ENCODE results near the gene PSME1. TPM values are rescaled to one million over a fixed set of nuclear protein-coding genes. Genes with fewer than 3 reads are reported as not detected.

PSME1 gene
- polyA plus RNA-seq, 1 donor (not counting 4 experiments of a cell fraction or from before 2014, with no cell fraction given) = 75.1 TPM

DNA sequence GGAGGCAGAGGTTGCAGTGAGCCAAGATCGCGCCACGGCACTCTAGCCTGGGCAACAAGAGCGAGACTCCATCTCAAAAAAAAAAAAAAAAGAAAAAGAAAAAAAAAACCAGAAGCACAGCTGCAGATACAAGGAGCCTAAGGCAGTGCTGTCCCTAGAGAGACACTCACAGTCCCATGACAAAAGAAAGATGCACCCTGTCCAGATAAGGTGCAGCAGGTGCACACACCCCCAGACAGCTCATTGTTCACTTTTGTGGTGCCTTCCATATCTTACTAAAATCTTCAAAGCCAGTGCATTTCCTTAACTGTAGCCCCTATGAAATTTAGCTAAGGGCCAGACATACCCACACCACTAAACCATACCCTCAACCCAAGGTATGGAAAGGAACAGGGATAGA, 13.6 kb upstream of the PSME1 start:
- TF ChIP-seq, protein P1, sequence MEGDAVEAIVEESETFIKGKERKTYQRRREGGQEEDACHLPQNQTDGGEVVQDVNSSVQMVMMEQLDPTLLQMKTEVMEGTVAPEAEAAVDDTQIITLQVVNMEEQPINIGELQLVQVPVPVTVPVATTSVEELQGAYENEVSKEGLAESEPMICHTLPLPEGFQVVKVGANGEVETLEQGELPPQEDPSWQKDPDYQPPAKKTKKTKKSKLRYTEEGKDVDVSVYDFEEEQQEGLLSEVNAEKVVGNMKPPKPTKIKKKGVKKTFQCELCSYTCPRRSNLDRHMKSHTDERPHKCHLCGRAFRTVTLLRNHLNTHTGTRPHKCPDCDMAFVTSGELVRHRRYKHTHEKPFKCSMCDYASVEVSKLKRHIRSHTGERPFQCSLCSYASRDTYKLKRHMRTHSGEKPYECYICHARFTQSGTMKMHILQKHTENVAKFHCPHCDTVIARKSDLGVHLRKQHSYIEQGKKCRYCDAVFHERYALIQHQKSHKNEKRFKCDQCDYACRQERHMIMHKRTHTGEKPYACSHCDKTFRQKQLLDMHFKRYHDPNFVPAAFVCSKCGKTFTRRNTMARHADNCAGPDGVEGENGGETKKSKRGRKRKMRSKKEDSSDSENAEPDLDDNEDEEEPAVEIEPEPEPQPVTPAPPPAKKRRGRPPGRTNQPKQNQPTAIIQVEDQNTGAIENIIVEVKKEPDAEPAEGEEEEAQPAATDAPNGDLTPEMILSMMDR (optimal IDR thresholded peaks at IDR 0.05 in 1 of 3, IDR thresholded peaks at IDR 0.05 in 1 of 3, conservative IDR thresholded peaks at IDR 0.05 in 1 of 3; ENCODE audit: extremely low read depth in 1 of 3, insufficient read depth in 2 of 3, low read length in 3 of 3) = no peak
- no peak for TF ChIP-seq EZH2 (IDR thresholded peaks at IDR 0.05; ENCODE audit: low read length)
- dilution Hi-C loops (cut with MboI; ENCODE audit: extremely low pct_ligation_motif_present, low sequenced_read_pairs) = no loop called here
- no peaks in the 10 kb centered on the region for H3K9me1 ChIP-seq (ENCODE audit: control insufficient read depth, extremely low read depth, insufficient read depth, low read length)
- H3K36me3 ChIP-seq (ENCODE audit: control insufficient read depth in 2 of 2, extremely low read depth in 1 of 2, insufficient read depth in 2 of 2, low read length in 2 of 2) = peaks cover 24 to 33% of the 10 kb centered on the region in 2 experiments
- H3K27ac ChIP-seq (ENCODE audit: control insufficient read depth, insufficient read depth, low read length) = no peak overlapping the region
- H3K4me2 ChIP-seq (ENCODE audit: control insufficient read depth, extremely low read depth, insufficient read depth, low read depth, low read length) = no peak overlapping the region
- H3K79me2 ChIP-seq (ENCODE audit: control insufficient read depth, insufficient read depth, low read length) = no peaks in the 10 kb centered on the region
- H3K27me3 ChIP-seq (ENCODE audit: control insufficient read depth, extremely low read depth, insufficient read depth, low read length) = no peaks in the 10 kb centered on the region
- no peak overlapping the region for H2AFZ ChIP-seq (ENCODE audit: control insufficient read depth, low read length)
- no peak overlapping the region for H3K4me3 ChIP-seq (ENCODE audit: control insufficient read depth in 2 of 3, extremely low read depth in 1 of 3, insufficient read depth in 2 of 3, low read depth in 1 of 3, low read length in 3 of 3)
- FAIRE-seq (no peak), DNase-seq (ENCODE audit: low read depth, low spot score) (no peak)
- H4K20me1 ChIP-seq (ENCODE audit: control insufficient read depth, extremely low read depth, insufficient read depth, low read length) = no peaks in the 10 kb centered on the region
- no peaks in the 10 kb centered on the region for H3K9me3 ChIP-seq (ENCODE audit: control insufficient read depth, low read depth, low read length)
- no peak overlapping the region for H3K9ac ChIP-seq (ENCODE audit: control insufficient read depth, extremely low read depth, insufficient read depth, low read length)
- no peaks in the 10 kb centered on the region for H3K4me1 ChIP-seq (ENCODE audit: control insufficient read depth, extremely low read depth, insufficient read depth, low read length)

DNA sequence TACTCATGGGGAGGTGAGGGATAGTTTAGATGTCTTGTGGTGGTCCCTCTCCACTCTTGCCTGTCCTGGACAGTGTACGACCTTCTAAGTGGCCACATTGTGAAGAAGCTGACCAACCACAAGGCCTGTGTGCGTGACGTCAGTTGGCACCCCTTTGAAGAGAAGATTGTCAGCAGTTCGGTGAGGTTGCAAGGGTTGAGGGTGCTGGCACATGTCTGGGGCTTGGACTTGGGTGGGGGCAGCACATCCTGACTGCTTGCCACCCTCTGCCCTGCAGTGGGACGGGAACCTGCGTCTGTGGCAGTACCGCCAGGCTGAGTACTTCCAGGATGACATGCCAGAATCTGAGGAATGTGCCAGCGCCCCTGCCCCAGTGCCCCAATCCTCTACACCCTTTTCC, 13.1 kb upstream of the PSME1 start:
- H3K79me2 ChIP-seq (ENCODE audit: control insufficient read depth, insufficient read depth, low read length) = no peaks in the 10 kb centered on the region
- H2AFZ ChIP-seq (ENCODE audit: control insufficient read depth, low read length) = no peak overlapping the region
- FAIRE-seq (no peak), DNase-seq (ENCODE audit: low read depth, low spot score) (no peak)
- H3K9me3 ChIP-seq (ENCODE audit: control insufficient read depth, low read depth, low read length) = no peaks in the 10 kb centered on the region
- dilution Hi-C loops (cut with MboI; ENCODE audit: extremely low pct_ligation_motif_present, low sequenced_read_pairs) = no loop called here
- H3K4me3 ChIP-seq (ENCODE audit: control insufficient read depth in 2 of 3, extremely low read depth in 1 of 3, insufficient read depth in 2 of 3, low read depth in 1 of 3, low read length in 3 of 3) = no peak overlapping the region
- H3K9me1 ChIP-seq (ENCODE audit: control insufficient read depth, extremely low read depth, insufficient read depth, low read length) = no peaks in the 10 kb centered on the region
- no peak overlapping the region for H3K9ac ChIP-seq (ENCODE audit: control insufficient read depth, extremely low read depth, insufficient read depth, low read length)
- H3K4me1 ChIP-seq (ENCODE audit: control insufficient read depth, extremely low read depth, insufficient read depth, low read length) = no peaks in the 10 kb centered on the region
- H3K27ac ChIP-seq (ENCODE audit: control insufficient read depth, insufficient read depth, low read length) = no peak overlapping the region
- H4K20me1 ChIP-seq (ENCODE audit: control insufficient read depth, extremely low read depth, insufficient read depth, low read length) = no peaks in the 10 kb centered on the region
- H3K4me2 ChIP-seq (ENCODE audit: control insufficient read depth, extremely low read depth, insufficient read depth, low read depth, low read length) = no peak overlapping the region
- TF ChIP-seq, protein P1 (optimal IDR thresholded peaks at IDR 0.05 in 1 of 3, IDR thresholded peaks at IDR 0.05 in 1 of 3, conservative IDR thresholded peaks at IDR 0.05 in 1 of 3; ENCODE audit: extremely low read depth in 1 of 3, insufficient read depth in 2 of 3, low read length in 3 of 3) = no peak
- TF ChIP-seq EZH2 (IDR thresholded peaks at IDR 0.05; ENCODE audit: low read length) = no peak
- no peaks in the 10 kb centered on the region for H3K27me3 ChIP-seq (ENCODE audit: control insufficient read depth, extremely low read depth, insufficient read depth, low read length)
- peaks cover 24 to 30% of the 10 kb centered on the region in 2 experiments for H3K36me3 ChIP-seq (ENCODE audit: control insufficient read depth in 2 of 2, extremely low read depth in 1 of 2, insufficient read depth in 2 of 2, low read length in 2 of 2)

Data from keratinocyte (primary cell).